IMR-90 (cell line): ENCODE data around the gene PGS1. TPM values are rescaled to one million over a fixed set of nuclear protein-coding genes. Genes with fewer than 3 reads are reported as not detected.

Experiments
- ATAC-seq: fragments of 200-7000 bp; cut with Tn5 transposase; 2 replicates; pipeline ENCODE4 v1.9.1; 2020; ENCODE audit warnings: low read depth, mild to moderate bottlenecking, moderate library complexity
- BruUV-seq: library from RNA; stranded (reverse); fragments of 400-500 nt; replicated peaks from 2 replicates; lab custom pipeline; 2021; lab: Mats Ljungman, UMichigan
- CTCF ChIA-PET: fragments of 300-600 bp; formaldehyde crosslinking; extraction: SDS; loops from one replicate; lab custom pipeline; 2021; ENCODE audit warnings: antibody characterized with exemption; lab: Yijun Ruan, JAX
- POLR2A ChIA-PET: fragments of 300-600 bp; sonication (Branson Sonifier 250); formaldehyde crosslinking; loops from one replicate; lab custom pipeline; 2022; ENCODE audit warnings: antibody characterized with exemption; ENCODE audit not compliant: unreplicated experiment; lab: Charles Lee
- DNase-seq: peaks from one replicate; pipeline ENCODE4 v3.0.0; 2013
- H2AFZ ChIP-seq: replicated peaks from 2 replicates; pipeline ENCODE3; 2013; ENCODE audit warnings: low read length, mild to moderate bottlenecking; ENCODE audit not compliant: poor library complexity
- H2AK5ac ChIP-seq: 2 replicates; pipeline ENCODE4 v1.6.1; 2013; ENCODE audit warnings: low read depth, low read length, inconsistent platforms
- H2AK9ac ChIP-seq: replicated peaks from 2 replicates; pipeline ENCODE3; 2013; ENCODE audit warnings: mild to moderate bottlenecking, low read depth, low read length, moderate library complexity; ENCODE audit not compliant: poor library complexity
- H2BK120ac ChIP-seq: 2 replicates; pipeline ENCODE4 v1.6.1; 2013; ENCODE audit warnings: low read depth, low read length, inconsistent platforms
- H2BK15ac ChIP-seq: 3 replicates; pipeline ENCODE4 v1.6.1; 2013; ENCODE audit warnings: low read depth, low read length, inconsistent platforms
- H2BK20ac ChIP-seq: 2 replicates; pipeline ENCODE4 v1.6.1; 2013; ENCODE audit warnings: low read depth, mild to moderate bottlenecking, inconsistent platforms, low read length, moderate library complexity
- H2BK5ac ChIP-seq: 2 replicates; pipeline ENCODE4 v1.6.1; 2013; ENCODE audit warnings: mild to moderate bottlenecking, low read depth, low read length, inconsistent platforms; ENCODE audit not compliant: poor library complexity, severe bottlenecking
- H3K14ac ChIP-seq: replicated peaks from 2 replicates; pipeline ENCODE4 v1.6.1; 2013; ENCODE audit warnings: low read depth, low read length, inconsistent platforms
- H3K18ac ChIP-seq: 2 replicates; pipeline ENCODE4 v1.6.1; 2013; ENCODE audit warnings: low read depth, low read length, control low read depth
- H3K23ac ChIP-seq: 2 replicates; pipeline ENCODE4 v1.6.1; 2013; ENCODE audit warnings: low read depth, low read length, inconsistent platforms
- H3K27ac ChIP-seq: 2 replicates; pipeline ENCODE4 v1.5.1; 2013; ENCODE audit warnings: mild to moderate bottlenecking, control low read depth, low read length; ENCODE audit not compliant: insufficient read depth
- H3K27me3 ChIP-seq: 2 replicates; pipeline ENCODE4 v1.6.1; 2013; ENCODE audit warnings: low read length; ENCODE audit not compliant: control insufficient read depth, insufficient read depth
- H3K36me3 ChIP-seq: 2 replicates; pipeline ENCODE4 v1.6.1; 2013; ENCODE audit warnings: low read length, mixed read lengths; ENCODE audit not compliant: control insufficient read depth, insufficient read depth
- H3K4ac ChIP-seq: 2 replicates; pipeline ENCODE4 v1.6.1; 2013; ENCODE audit warnings: low read depth, low read length, inconsistent platforms
- H3K4me1 ChIP-seq: 2 replicates; pipeline ENCODE4 v1.6.1; 2013; ENCODE audit warnings: low read length, mixed read lengths; ENCODE audit not compliant: control insufficient read depth, insufficient read depth
- H3K4me2 ChIP-seq: 2 replicates; pipeline ENCODE4 v1.6.1; 2013; ENCODE audit warnings: low read depth, mild to moderate bottlenecking, control low read depth, low read length, moderate library complexity
- H3K4me3 ChIP-seq: 2 replicates; pipeline ENCODE4 v1.5.1; 2013; ENCODE audit warnings: low read depth, mild to moderate bottlenecking, control low read depth, low read length, moderate library complexity; ENCODE audit not compliant: insufficient read depth
- H3K56ac ChIP-seq: 2 replicates; pipeline ENCODE4 v1.6.1; 2013; ENCODE audit warnings: low read length, inconsistent platforms; ENCODE audit not compliant: insufficient read depth; ENCODE audit errors: extremely low read depth
- H3K79me1 ChIP-seq, 2 experiments: 2 replicates each; pipeline ENCODE4 v1.6.1; 2013; ENCODE audit warnings: low read length in 2 of 2, inconsistent platforms in 1 of 2, low read depth in 1 of 2
- H3K9ac ChIP-seq: 2 replicates; pipeline ENCODE4 v1.6.1; 2013; ENCODE audit warnings: low read depth, low read length, control low read depth
- H3K9me1 ChIP-seq: 2 replicates; pipeline ENCODE4 v1.6.1; 2013; ENCODE audit warnings: low read length, inconsistent platforms; ENCODE audit not compliant: insufficient read depth
- H3K9me3 ChIP-seq: 2 replicates; pipeline ENCODE4 v1.6.1; 2013; ENCODE audit warnings: low read length; ENCODE audit not compliant: control insufficient read depth, insufficient read depth
- H4K20me1 ChIP-seq: 2 replicates; pipeline ENCODE4 v1.6.1; 2013; ENCODE audit warnings: low read length, inconsistent platforms; ENCODE audit not compliant: insufficient read depth
- H4K5ac ChIP-seq: 2 replicates; pipeline ENCODE4 v1.6.1; 2013; ENCODE audit warnings: mild to moderate bottlenecking, low read depth, low read length, control low read depth
- H4K8ac ChIP-seq, 2 experiments: 2 replicates each; pipeline ENCODE4 v1.6.1; 2013; ENCODE audit warnings: low read depth in 2 of 2, low read length in 2 of 2, control low read depth in 1 of 2, inconsistent platforms in 1 of 2
- H4K91ac ChIP-seq: 2 replicates; pipeline ENCODE4 v1.6.1; 2013; ENCODE audit warnings: low read depth, low read length, inconsistent platforms; ENCODE audit not compliant: insufficient read depth
- CHD1 ChIP-seq: IDR thresholded peaks from 2 replicates; pipeline ENCODE4 v1.6.1; 2012; ENCODE audit warnings: low read depth, low read length, improper control_type of control experiment
- MAZ ChIP-seq: IDR thresholded peaks from 2 replicates; pipeline ENCODE4 v1.6.1; 2012; ENCODE audit warnings: low read depth, mild to moderate bottlenecking, low read length, improper control_type of control experiment, moderate library complexity, borderline replicate concordance
- MXI1 ChIP-seq: IDR thresholded peaks from 2 replicates; pipeline ENCODE4 v1.6.1; 2012; ENCODE audit warnings: low read depth, mild to moderate bottlenecking, low read length, moderate library complexity, borderline replicate concordance
- NFE2L2 ChIP-seq: fragments of 150-350 bp; IDR thresholded peaks from 2 replicates; pipeline ENCODE4 v1.6.1; 2016; ENCODE audit warnings: low read depth, mild to moderate bottlenecking, low read length
- POLR2A ChIP-seq: IDR thresholded peaks from 2 replicates; pipeline ENCODE4 v1.6.1; 2012; ENCODE audit warnings: mild to moderate bottlenecking, low read depth, low read length
- RAD21 ChIP-seq: IDR thresholded peaks from 2 replicates; pipeline ENCODE4 v1.6.1; 2012; ENCODE audit warnings: low read length, improper control_type of control experiment
- RCOR1 ChIP-seq: IDR thresholded peaks from 2 replicates; pipeline ENCODE4 v1.6.1; 2012; ENCODE audit warnings: mild to moderate bottlenecking, low read length, improper control_type of control experiment; ENCODE audit not compliant: insufficient replicate concordance
- RFX5 ChIP-seq: IDR thresholded peaks from 2 replicates; pipeline ENCODE4 v1.8.0; 2012; ENCODE audit warnings: low read depth, mild to moderate bottlenecking, low read length, moderate library complexity
- SMC3 ChIP-seq: fragments of 150-350 bp; IDR thresholded peaks from 2 replicates; pipeline ENCODE4 v1.6.1; 2016; ENCODE audit warnings: low read depth, mild to moderate bottlenecking, antibody characterized with exemption, low read length, moderate library complexity
- WGBS, 2 experiments: methylation state at CpG; one replicate each; pipeline versions ENCODE4 v1.1.5 to v1.1.7; 2013; ENCODE audit warnings: missing lambda C conversion rate in 2 of 2; ENCODE audit not compliant: insufficient read length in 1 of 2; ENCODE audit errors: extremely low coverage in 2 of 2; 5-methylcytosine and 5-hydroxymethylcytosine counted together
- dilution Hi-C: fragments of 300-500 bp; cut with HindIII; formaldehyde crosslinking; loops from one replicate; pipeline ENCODE4 v1.14.3; 2018; ENCODE audit warnings: low sequenced_read_pairs; ENCODE audit not compliant: unreplicated experiment
- in situ Hi-C: fragments of 300-500 bp; cut with MboI; formaldehyde crosslinking; loops from 3 replicates; pipeline ENCODE4 v1.14.3; 2019; ENCODE audit warnings: low sequenced_read_pairs, inconsistent platforms, mixed read lengths
- intact Hi-C: fragments of 100-400 bp; cut with micrococcal nuclease; formaldehyde crosslinking; loops from 2 replicates; pipeline ENCODE4 v1.10.0; 2022
- polyA plus RNA-seq, 3 experiments: library from polyadenylated mRNA; depleted of rRNA; stranded (reverse); fragments of >200 nt; gene quantifications; 2 replicates each; pipeline ENCODE4 v1.2.3, GENCODE V29; 2012; ENCODE audit warnings: low replicate concordance in 1 of 3
- total RNA-seq: library from RNA; depleted of rRNA; stranded (reverse); fragments of >200 nt; gene quantifications from 2 replicates; pipeline ENCODE4 v1.2.3, GENCODE V29; 2012

Gene PGS1
- total and polyA plus RNA-seq, 2 of the 4 experiments (the other 2 are of a cell fraction): 18.5 to 43.2 TPM

DNA sequence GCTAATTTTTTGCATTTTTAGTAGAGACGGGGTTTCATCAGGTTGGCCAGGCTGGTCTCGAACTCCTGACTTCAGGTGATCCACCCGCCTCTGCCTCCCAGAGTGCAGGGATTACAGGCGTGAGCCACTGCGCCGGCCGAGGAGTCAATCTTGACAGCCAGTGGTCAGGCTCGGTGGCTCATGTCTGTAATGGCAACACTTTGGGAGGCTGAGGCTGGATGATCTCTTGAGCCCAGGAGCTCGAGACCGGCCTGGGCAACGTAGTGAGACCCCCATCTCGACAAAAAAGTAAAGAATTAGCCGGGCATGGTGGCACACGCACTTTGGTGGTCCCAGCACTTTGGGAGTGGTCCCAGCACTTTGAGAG, 608 bp upstream of the PGS1 start:
- TF ChIP-seq MAZ: no peak
- no peak for TF ChIP-seq NFE2L2
- TF ChIP-seq MXI1: no peak
- no peak for TF ChIP-seq RAD21
- no peak for TF ChIP-seq SMC3
- no peak; the same call in 1 of the 2 replicates for TF ChIP-seq POLR2A
- no peak for TF ChIP-seq CHD1
- TF ChIP-seq RFX5: no peak
- TF ChIP-seq RCOR1: no peak
- H3K9me3 ChIP-seq: no peaks in the 10 kb centered on the region
- peak overlapping the region; percentile 91 for H2BK20ac ChIP-seq
- H3K9ac ChIP-seq: peak overlapping the region; percentile 43
- dilution Hi-C loops: no loop called here
- H3K14ac ChIP-seq: peak overlapping the region; percentile 94
- ChIA-PET POLR2A (no interaction called here), CTCF (interaction anchor here (0.7 kb wide), 1 partner anchor 87 kb away, joined by 6 read pairs; no protein-coding TSS in a partner anchor)
- WGBS, 2 experiments: 64% methylated on average over 13 of the region's 14 CpGs; no CpG with 5 or more reads in 1 of the 2 experiments
- BruUV-seq: no TSS peak
- peak overlapping the region; percentile 87 for H3K4ac ChIP-seq
- H3K27me3 ChIP-seq: no peaks in the 10 kb centered on the region
- H3K4me3 ChIP-seq: peak overlapping the region; percentile 81
- H3K9me1 ChIP-seq: peaks cover 26% of the 10 kb centered on the region
- intact Hi-C loops: no loop called here
- peak overlapping the region; percentile 84 for H2BK120ac ChIP-seq
- peak overlapping the region; percentile 87 for H3K27ac ChIP-seq
- in situ Hi-C loops: no loop called here
- H3K4me2 ChIP-seq: peak overlapping the region; percentile 89
- H2AK9ac ChIP-seq: peak overlapping the region; percentile 83
- peak overlapping the region; percentile 84 for H2BK5ac ChIP-seq
- no peak for ATAC-seq
- H3K23ac ChIP-seq: peak overlapping the region; percentile 89; the same call in 1 of the 2 replicates
- peak overlapping the region; percentile 91 to 99 for H4K8ac ChIP-seq
- H3K18ac ChIP-seq: peak overlapping the region; percentile 88
- H3K36me3 ChIP-seq: no peaks in the 10 kb centered on the region; the same call in none of the 2 replicates
- peak overlapping the region; percentile 98 for H4K5ac ChIP-seq
- peaks cover 6 to 42% of the 10 kb centered on the region in 2 experiments; a peak in 3 of 4 replicates for H3K79me1 ChIP-seq
- DNase-seq: no peak
- peak overlapping the region; percentile 94 for H4K91ac ChIP-seq
- H2AK5ac ChIP-seq: peak overlapping the region; percentile 92
- peak overlapping the region; percentile 96 for H2AFZ ChIP-seq
- no peak overlapping the region for H3K56ac ChIP-seq
- peaks cover 18% of the 10 kb centered on the region; the same call in 1 of the 2 replicates for H4K20me1 ChIP-seq
- H3K4me1 ChIP-seq: peaks cover 25% of the 10 kb centered on the region
- H2BK15ac ChIP-seq: peak overlapping the region; percentile 82; the same call in 2 of the 3 replicates
